SK-N-MC (cell line): Measurements from ENCODE around the gene TOMM40L.

ENCODE experiments used
- DNase-seq: peaks from one replicate; pipeline ENCODE4 v3.0.0-alpha.2; 2011; ENCODE audit warnings: low read depth, low spot score
- H3K27ac ChIP-seq: fragments of 200-600 bp; sonication (generic); 2 replicates; pipeline ENCODE4 v1.5.1; 2016; ENCODE audit warnings: mixed run types
- H3K36me3 ChIP-seq: fragments of 200-600 bp; sonication (generic); 2 replicates; pipeline ENCODE4 v1.6.1; 2017; ENCODE audit warnings: antibody characterized with exemption, low read length, mixed read lengths; ENCODE audit not compliant: insufficient read depth
- H3K4me3 ChIP-seq: fragments of 200-600 bp; sonication (generic); 2 replicates; pipeline ENCODE4 v1.5.1; 2016
- H3K9ac ChIP-seq: fragments of 200-600 bp; sonication (generic); 2 replicates; pipeline ENCODE4 v1.8.0; 2017; ENCODE audit warnings: mixed run types, mixed read lengths; ENCODE audit not compliant: insufficient read length
- H3K9me3 ChIP-seq: fragments of 200-600 bp; sonication (generic); 2 replicates; pipeline ENCODE4 v1.6.1; 2017; ENCODE audit warnings: low read depth, mild to moderate bottlenecking, antibody characterized with exemption, low read length, moderate library complexity, mixed read lengths
- EZH2 ChIP-seq: fragments of 200-600 bp; sonication (generic); IDR thresholded peaks from one replicate; pipeline ENCODE4 v1.6.1; 2017; ENCODE audit warnings: antibody characterized with exemption
- FOXP2 ChIP-seq: optimal IDR thresholded peaks from 2 replicates; pipeline ENCODE3; 2011; ENCODE audit warnings: mild to moderate bottlenecking, moderate library complexity; ENCODE audit not compliant: insufficient read depth; ENCODE audit errors: extremely low read length, control extremely low read depth
- POLR2AphosphoS5 ChIP-seq: IDR thresholded peaks from 2 replicates; pipeline ENCODE4 v1.6.1; 2012; ENCODE audit warnings: mild to moderate bottlenecking, low read depth, low read length, borderline replicate concordance

Gene TOMM40L

DNA sequence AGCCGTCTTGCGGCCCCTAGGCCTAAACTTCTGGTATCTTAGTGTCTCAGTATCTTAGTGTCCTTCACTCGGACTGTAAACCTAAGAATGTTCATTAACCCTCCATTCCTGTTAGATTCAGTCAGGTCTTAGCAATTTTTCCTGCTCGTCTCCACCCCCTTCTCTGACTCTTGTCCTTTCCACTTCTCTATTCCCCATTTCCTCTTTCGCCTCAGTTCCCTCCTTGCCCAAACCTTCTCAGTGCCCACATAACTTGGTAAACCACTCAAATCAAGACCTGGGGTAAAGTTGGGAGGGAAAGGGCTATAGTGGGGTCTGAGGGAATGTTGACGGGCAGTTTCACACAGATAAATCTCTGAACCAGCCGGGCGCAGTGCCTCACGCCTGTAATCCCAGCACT is 11.5 kb upstream of the TOMM40L start:
- Histone ChIP-seq H3K27ac (no peak overlapping the region), H3K4me3 (no peak overlapping the region), H3K36me3 (peaks cover 56% of the 10 kb centered on the region), H3K9me3 (no peaks in the 10 kb centered on the region), H3K9ac (no peak overlapping the region)
- no peak for DNase-seq
- TF ChIP-seq POLR2AphosphoS5 = no peak
- TF ChIP-seq FOXP2 = no peak

DNA sequence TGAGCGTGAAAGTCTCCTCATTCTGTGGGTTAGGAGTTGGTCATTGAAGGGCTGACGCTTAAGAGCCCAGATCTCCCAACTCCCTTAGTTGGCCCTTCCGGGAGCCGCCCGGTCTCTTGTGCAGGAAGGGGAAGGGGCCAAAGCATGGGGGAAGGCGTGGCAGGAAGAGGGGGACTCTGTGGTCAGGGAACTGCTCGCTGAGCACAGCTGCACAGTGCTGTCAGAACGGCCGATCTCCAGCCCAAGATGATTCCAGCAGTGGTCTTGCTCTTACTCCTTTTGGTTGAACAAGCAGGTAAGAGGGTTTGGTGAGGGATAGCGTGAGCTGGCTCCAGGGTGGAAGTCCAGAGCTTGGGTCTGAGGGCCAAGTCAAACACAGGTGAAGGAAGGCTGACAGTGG is 10.8 kb upstream of the TOMM40L start, which contains the start of gene FCER1G:
Gene FCER1G (plus strand): TSS at position 220 of the 400 bp plus-strand sequence. CDS start 27 bp downstream, at position 247.
- peaks cover 49% of the 10 kb centered on the region for H3K36me3 ChIP-seq
- no peak for DNase-seq
- TF ChIP-seq EZH2 (no peak), POLR2AphosphoS5 (no peak), FOXP2 (no peak)
- H3K9ac ChIP-seq = no peak within 1 kb of the TSS
- no peak within 1 kb of the TSS for H3K27ac ChIP-seq
- H3K4me3 ChIP-seq = no peak within 1 kb of the TSS
- H3K9me3 ChIP-seq = no peaks in the 10 kb centered on the region

DNA sequence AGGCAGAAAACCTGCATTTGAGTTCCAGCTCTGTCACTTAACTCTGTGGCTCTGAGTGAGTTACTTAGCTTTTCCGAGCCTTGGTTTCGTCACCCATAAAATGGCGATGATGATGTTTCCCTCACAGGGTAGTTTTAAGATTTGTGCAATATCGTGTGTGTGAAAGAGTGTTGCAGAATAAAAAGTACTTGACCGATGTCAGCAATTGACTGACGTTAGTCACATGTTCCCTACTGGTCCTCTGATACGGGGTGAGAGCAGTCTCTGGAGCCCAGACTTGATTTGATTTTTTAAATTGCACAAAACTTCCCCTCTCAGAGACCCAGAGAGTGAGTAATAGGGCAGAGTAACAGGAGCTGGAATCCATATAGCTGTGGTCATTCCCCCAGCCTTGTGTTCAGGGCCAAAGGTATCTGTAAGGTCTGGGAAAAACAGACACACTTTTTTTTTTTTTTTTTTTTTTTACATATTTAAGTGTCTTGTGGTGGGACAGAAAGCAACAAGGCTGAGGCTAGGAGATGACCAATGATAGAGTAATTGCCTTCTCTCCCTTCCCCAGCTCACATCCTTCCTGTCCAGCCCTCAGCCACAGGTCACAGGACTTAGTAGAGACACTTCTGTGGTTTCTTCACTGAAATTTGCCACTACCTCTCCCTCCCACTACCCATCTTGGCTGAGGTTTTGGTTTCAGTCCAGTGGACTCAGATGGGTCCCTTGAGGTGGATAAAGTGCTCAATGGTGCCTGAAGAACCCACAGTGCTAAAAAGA is 8.7 kb upstream of the TOMM40L start:
- Histone ChIP-seq H3K9me3 (no peaks in the 10 kb centered on the region), H3K9ac (no peak overlapping the region), H3K36me3 (peaks cover 28% of the 10 kb centered on the region), H3K4me3 (no peak overlapping the region), H3K27ac (peak overlapping the region; percentile 44)
- DNase-seq = no peak
- TF ChIP-seq EZH2 = no peak
- TF ChIP-seq POLR2AphosphoS5 = no peak
- no peak for TF ChIP-seq FOXP2

DNA sequence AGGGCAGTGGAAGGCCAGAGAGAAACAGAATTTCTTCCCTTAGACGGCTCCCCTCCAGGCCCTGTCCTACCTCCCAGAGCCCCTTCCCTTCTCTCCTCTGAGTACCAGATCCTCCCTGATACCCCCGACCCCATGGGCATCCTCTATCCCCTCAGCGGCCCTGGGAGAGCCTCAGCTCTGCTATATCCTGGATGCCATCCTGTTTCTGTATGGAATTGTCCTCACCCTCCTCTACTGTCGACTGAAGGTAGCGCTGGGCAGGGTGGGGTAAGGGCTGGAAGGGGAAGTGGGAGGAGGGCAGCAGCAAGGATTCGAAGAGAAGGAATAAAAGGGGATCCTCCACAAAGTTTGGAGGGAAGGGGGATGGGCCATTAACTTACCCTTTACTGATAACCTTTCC is 8.0 kb upstream of the TOMM40L start:
- Histone ChIP-seq H3K36me3 (peaks cover 22% of the 10 kb centered on the region), H3K9ac (no peak overlapping the region), H3K4me3 (no peak overlapping the region), H3K9me3 (no peaks in the 10 kb centered on the region), H3K27ac (no peak overlapping the region)
- DNase-seq = no peak
- TF ChIP-seq EZH2 (no peak), POLR2AphosphoS5 (no peak), FOXP2 (no peak)

DNA sequence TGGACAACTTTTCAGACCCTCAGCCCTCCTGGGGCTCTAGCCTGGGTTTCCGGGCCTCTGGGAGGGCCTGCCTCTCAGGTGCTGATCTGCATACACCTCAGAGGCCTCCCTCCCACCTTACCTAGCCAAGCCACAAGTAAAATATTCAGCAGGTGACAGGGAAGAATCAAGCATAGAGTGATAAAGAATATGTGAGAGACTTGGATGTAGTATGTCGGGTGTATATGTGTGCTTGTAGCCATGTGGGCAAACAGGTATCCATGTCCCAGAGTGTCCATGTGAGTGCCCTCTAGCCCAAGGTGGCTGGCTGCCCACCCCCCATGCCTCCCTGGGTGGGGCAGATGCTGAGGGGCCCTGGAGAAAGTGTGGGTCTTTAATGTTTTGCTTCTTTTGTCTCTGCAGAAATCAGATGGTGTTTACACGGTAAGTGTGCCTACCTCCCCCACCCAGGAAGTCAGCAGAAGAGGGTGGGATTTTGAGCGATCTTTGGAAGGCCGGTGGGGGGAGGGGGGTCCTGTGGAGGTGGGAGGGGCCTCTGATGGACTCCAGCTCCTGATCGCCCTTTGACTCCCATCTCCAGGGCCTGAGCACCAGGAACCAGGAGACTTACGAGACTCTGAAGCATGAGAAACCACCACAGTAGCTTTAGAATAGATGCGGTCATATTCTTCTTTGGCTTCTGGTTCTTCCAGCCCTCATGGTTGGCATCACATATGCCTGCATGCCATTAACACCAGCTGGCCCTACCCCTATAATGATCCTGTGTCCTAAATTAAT is 7.4 kb upstream of the TOMM40L start:
- Histone ChIP-seq H3K9me3 (no peaks in the 10 kb centered on the region), H3K9ac (no peak overlapping the region), H3K4me3 (no peak overlapping the region), H3K27ac (no peak overlapping the region), H3K36me3 (peaks cover 15% of the 10 kb centered on the region)
- TF ChIP-seq EZH2 (no peak), POLR2AphosphoS5 (no peak), FOXP2 (no peak)
- no peak for DNase-seq

DNA sequence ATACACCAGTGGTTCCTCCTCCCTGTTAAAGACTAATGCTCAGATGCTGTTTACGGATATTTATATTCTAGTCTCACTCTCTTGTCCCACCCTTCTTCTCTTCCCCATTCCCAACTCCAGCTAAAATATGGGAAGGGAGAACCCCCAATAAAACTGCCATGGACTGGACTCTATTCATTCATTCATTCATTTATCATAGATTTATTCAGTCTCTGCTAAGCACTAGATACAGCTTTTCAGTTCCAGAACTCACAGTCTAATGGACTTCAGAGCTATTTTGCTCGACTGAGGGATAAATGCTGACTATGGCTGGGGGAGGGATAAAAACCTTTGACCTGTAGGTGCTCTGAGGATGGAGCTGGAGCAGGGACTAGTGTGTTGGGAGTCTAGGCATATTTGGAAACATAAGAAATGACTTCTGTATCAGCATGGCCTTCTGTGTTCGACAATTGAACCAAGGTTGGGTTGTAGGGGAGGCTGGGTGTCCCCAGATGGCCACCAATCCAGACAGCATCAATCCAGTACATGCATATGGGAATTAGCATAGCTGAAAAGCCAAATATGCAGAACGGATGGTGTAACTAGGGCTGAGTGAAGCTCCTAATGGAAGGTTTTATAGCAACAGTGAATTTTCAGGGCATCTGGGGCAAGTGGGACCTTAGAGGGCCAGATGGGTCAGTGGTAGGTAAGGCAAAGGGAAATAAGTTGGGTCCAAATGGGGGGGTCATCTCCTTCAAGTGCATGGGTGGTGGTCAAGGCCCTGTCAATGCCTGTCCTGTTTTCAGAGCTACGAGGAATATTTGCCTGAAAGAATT is 6.6 kb upstream of the TOMM40L start:
- H3K27ac ChIP-seq = no peak overlapping the region
- H3K4me3 ChIP-seq = no peak overlapping the region
- TF ChIP-seq EZH2 (no peak), FOXP2 (no peak), POLR2AphosphoS5 (no peak)
- no peak overlapping the region for H3K9ac ChIP-seq
- DNase-seq = no peak
- H3K9me3 ChIP-seq = no peaks in the 10 kb centered on the region
- peaks cover 7% of the 10 kb centered on the region; the same call in 1 of the 2 replicates for H3K36me3 ChIP-seq

DNA sequence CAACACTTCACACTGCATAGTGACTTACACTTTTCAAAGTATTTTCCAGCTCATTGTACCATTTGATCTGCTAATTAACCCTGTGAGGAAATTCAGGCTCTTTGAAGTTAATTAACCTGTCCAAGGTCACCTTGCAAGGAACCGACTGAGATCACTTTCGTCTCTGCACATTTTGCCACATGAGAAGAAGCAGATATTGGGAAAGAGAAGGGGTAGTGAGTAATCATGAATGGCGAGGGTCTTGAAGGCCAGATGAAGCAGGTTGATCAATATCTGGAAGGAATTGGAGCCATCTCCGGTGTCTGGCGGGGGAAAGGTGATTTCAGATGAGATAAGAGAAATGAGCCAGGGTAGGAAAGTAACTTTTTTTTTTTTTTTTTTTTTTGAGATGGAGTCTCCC is 5.9 kb upstream of the TOMM40L start:
- H3K9ac ChIP-seq = no peak overlapping the region
- H3K27ac ChIP-seq = no peak overlapping the region
- no peak for DNase-seq
- H3K36me3 ChIP-seq = peaks cover 4% of the 10 kb centered on the region; the same call in 1 of the 2 replicates
- H3K9me3 ChIP-seq = no peaks in the 10 kb centered on the region
- no peak for TF ChIP-seq POLR2AphosphoS5
- no peak for TF ChIP-seq EZH2
- TF ChIP-seq FOXP2 = no peak
- H3K4me3 ChIP-seq = no peak overlapping the region
